ENCODE measurements around the gene BMAL1.

BMAL1 gene

GRCh38 chr11:13347901-13348300, 70.3 kb downstream of the BMAL1 start:
- DNase-seq, result no peak

- DNase-seq, result no peak
These were observed 70.7 kb downstream of the BMAL1 start for GRCh38 chr11:13348305-13348704.

- no peak for DNase-seq
These were observed 71.5 kb downstream of the BMAL1 start for GRCh38 chr11:13349046-13349445.

GRCh38 chr11:13349581-13349980, 72.0 kb downstream of the BMAL1 start:
- DNase-seq, result no peak

GRCh38 chr11:13352711-13353110, 75.1 kb downstream of the BMAL1 start:
- DNase-seq, result no peak

GRCh38 chr11:13354335-13354734, 76.7 kb downstream of the BMAL1 start:
- DNase-seq, result no peak

GRCh38 chr11:13355191-13355590, 77.6 kb downstream of the BMAL1 start:
- DNase-seq, result no peak

- DNase-seq, result no peak
These were observed 79.6 kb downstream of the BMAL1 start for GRCh38 chr11:13357232-13357631.

GRCh38 chr11:13358596-13359270, 81.1 kb downstream of the BMAL1 start:
- DNase-seq, result no peak

GRCh38 chr11:13362596-13363109, 85.1 kb downstream of the BMAL1 start:
- no peak for DNase-seq

- no peak for DNase-seq
These were observed 86.8 kb downstream of the BMAL1 start for GRCh38 chr11:13364388-13364787.

GRCh38 chr11:13366266-13367026, 88.9 kb downstream of the BMAL1 start:
- no peak for DNase-seq

GRCh38 chr11:13367115-13367514, 89.5 kb downstream of the BMAL1 start:
- no peak for DNase-seq

- no peak for DNase-seq
These were observed 90.5 kb downstream of the BMAL1 start for GRCh38 chr11:13368041-13368446.

GRCh38 chr11:13373216-13373615, 95.6 kb downstream of the BMAL1 start:
- DNase-seq, result no peak

- no peak for DNase-seq
These were observed 98.2 kb downstream of the BMAL1 start for GRCh38 chr11:13375798-13376197.

GRCh38 chr11:13376402-13376801, 98.8 kb downstream of the BMAL1 start:
- no peak for DNase-seq

- DNase-seq, result no peak
These were observed 99.2 kb downstream of the BMAL1 start for GRCh38 chr11:13376838-13377237.

GRCh38 chr11:13378316-13378715, 100.7 kb downstream of the BMAL1 start:
- DNase-seq, result no peak

GRCh38 chr11:13380731-13381130, 103.1 kb downstream of the BMAL1 start:
- DNase-seq, result no peak

- no peak for DNase-seq
These were observed 105.2 kb downstream of the BMAL1 start for GRCh38 chr11:13382751-13383150.

- DNase-seq, result no peak
These were observed 107.5 kb downstream of the BMAL1 start for GRCh38 chr11:13384908-13385640.

- DNase-seq, result no peak
These were observed 109.0 kb downstream of the BMAL1 start for GRCh38 chr11:13386567-13386966.

GRCh38 chr11:13388741-13389140, 111.2 kb downstream of the BMAL1 start:
- no peak for DNase-seq
